Subcutaneous adipose tissue (tissue), 4 donors: ENCODE data around the gene BLVRB. TPM values are rescaled to one million over a fixed set of nuclear protein-coding genes. Genes with fewer than 3 reads are reported as not detected.

Experiments
- small RNA-seq: library from RNA; depleted of rRNA; stranded (forward); fragments of <200 nt; gene quantifications from one replicate; pipeline ENCODE3, GENCODE V24; 2016
- total RNA-seq, 4 donors: library from RNA; depleted of rRNA; stranded (reverse); fragments of >200 nt; gene quantifications; one replicate each; pipeline ENCODE4 v1.1.0, GENCODE V29; 2016
- TF ChIP-seq, protein P1 (sequence below): fragments of 450-650 bp; IDR thresholded peaks from one replicate; pipeline ENCODE4 v1.5.1; 2016; ENCODE audit warnings: low read depth, mild to moderate bottlenecking, control low read depth, antibody characterized with exemption, moderate library complexity

Gene BLVRB
- total RNA-seq, 4 donors from 2014 or later: 213 to 378 (median 247) TPM

- TF ChIP-seq, protein P1, sequence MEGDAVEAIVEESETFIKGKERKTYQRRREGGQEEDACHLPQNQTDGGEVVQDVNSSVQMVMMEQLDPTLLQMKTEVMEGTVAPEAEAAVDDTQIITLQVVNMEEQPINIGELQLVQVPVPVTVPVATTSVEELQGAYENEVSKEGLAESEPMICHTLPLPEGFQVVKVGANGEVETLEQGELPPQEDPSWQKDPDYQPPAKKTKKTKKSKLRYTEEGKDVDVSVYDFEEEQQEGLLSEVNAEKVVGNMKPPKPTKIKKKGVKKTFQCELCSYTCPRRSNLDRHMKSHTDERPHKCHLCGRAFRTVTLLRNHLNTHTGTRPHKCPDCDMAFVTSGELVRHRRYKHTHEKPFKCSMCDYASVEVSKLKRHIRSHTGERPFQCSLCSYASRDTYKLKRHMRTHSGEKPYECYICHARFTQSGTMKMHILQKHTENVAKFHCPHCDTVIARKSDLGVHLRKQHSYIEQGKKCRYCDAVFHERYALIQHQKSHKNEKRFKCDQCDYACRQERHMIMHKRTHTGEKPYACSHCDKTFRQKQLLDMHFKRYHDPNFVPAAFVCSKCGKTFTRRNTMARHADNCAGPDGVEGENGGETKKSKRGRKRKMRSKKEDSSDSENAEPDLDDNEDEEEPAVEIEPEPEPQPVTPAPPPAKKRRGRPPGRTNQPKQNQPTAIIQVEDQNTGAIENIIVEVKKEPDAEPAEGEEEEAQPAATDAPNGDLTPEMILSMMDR: no peak
These were observed 57.6 kb downstream of the BLVRB start for GRCh38 chr19:40407714-40408597.

- TF ChIP-seq, protein P1: no peak
These were observed 62.1 kb downstream of the BLVRB start for GRCh38 chr19:40403262-40403984.

GRCh38 chr19:40400559-40400958, 65.0 kb downstream of the BLVRB start:
- TF ChIP-seq, protein P1: no peak

DNA sequence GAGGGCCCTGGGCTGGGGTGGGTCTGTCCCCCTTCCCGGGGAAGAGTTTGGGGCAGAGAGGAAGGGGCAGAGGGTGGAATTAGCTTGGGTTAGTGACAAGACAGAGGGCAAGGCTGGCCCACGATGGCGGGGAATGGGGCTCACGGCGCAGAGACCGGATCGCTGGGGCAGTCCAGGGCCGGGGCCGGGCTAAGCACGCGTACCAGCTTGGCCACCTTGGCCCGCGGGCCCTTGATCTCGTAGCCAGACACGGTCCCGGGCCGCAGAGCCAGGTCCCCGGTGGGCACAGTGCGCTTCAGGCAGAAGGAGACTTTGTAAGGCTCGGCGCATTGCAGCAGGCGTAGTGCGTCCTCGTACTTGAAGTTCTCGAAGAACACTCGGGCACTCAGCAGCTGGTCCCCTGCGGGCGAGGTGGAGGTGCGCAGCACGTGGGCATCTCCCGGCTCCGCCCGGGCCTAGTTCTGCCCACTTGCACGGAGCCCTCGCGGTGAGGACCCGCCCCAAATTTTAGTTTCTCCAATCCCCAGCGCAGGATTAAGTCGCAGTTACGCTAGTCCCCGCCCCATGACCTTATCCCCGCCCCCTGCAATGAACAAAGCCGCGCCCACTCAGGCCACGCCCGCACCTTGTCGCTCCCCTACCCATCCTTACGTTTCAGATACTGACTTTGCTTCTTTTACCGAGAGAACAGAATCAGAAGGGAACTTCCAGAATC, 67.0 kb downstream of the BLVRB start:
- TF ChIP-seq, protein P1: no peak

Small RNA genes within 50 kb of the gene (small RNA-seq; reads per million reads assigned to genes)
- not detected for gene RF00017

Other genes starting within 250 kb of the BLVRB start
- gene TTC9B, start 247.4 kb downstream of the BLVRB start, total RNA-seq: not detected
- 1 to 10 TPM in 2 of 4 donors, not detected in 2; 1.5 TPM for gene CCNP, start 239.1 kb downstream of the BLVRB start, total RNA-seq
- 100 to 1,000 TPM in 1 of 4 donors, 10 to 100 TPM in 3; 81.7 to 175 (median 93.9) TPM for gene AKT2, start 180.4 kb downstream of the BLVRB start, total RNA-seq
- gene C19orf47, start 117.3 kb downstream of the BLVRB start, total RNA-seq: 10 to 100 TPM in 3 of 4 donors, 1 to 10 TPM in 1; 6.8 to 19.2 (median 10.2) TPM
- 1,000 to 10,000 TPM in 1 of 4 donors, 100 to 1,000 TPM in 3; 142 to 1,114 (median 314) TPM for gene PLD3, start 117.0 kb downstream of the BLVRB start, total RNA-seq
- under 1 TPM in 2 of 4 donors, not detected in 2; 0.22 to 0.34 TPM for gene HIPK4, start 75.6 kb downstream of the BLVRB start, total RNA-seq
- gene PRX, start 52.4 kb downstream of the BLVRB start, total RNA-seq: 1 to 10 TPM; 2.0 to 8.1 (median 3.4) TPM
- gene SERTAD1, start 39.8 kb downstream of the BLVRB start, total RNA-seq: 10 to 100 TPM in 2 of 4 donors, 1 to 10 TPM in 2; 7.6 to 13.4 (median 11.1) TPM
- gene SERTAD3, start 21.4 kb downstream of the BLVRB start, total RNA-seq: 10 to 100 TPM; 13.7 to 17.5 (median 15.5) TPM
- gene SPTBN4, start 1.3 kb upstream of the BLVRB start, total RNA-seq: 1 to 10 TPM; 1.4 to 5.1 (median 2.3) TPM
- 10 to 100 TPM; 29.0 to 48.4 (median 34.8) TPM for gene SHKBP1, start 111.1 kb upstream of the BLVRB start, total RNA-seq
- gene LTBP4, start 135.6 kb upstream of the BLVRB start, total RNA-seq: 100 to 1,000 TPM in 1 of 4 donors, 10 to 100 TPM in 3; 39.0 to 170 (median 78.7) TPM
- 10 to 100 TPM; 20.7 to 58.4 (median 50.0) TPM for gene NUMBL, start 224.9 kb upstream of the BLVRB start, total RNA-seq